ENCODE data around the gene PDK2.
A peak's percentile ranks its signal among the peaks of the same experiment; 100 is the strongest.

Gene PDK2

GRCh38 chr17:50139950-50140885 is 45.1 kb downstream of the PDK2 start:
- peak; percentile 80 for DNase-seq

GRCh38 chr17:50141026-50141744 is 46.0 kb downstream of the PDK2 start:
- no peak for DNase-seq

GRCh38 chr17:50141745-50142110 is 46.6 kb downstream of the PDK2 start:
- DNase-seq: no peak

GRCh38 chr17:50143461-50144176 is 48.5 kb downstream of the PDK2 start:
- DNase-seq: no peak

- no peak for DNase-seq
These were observed 49.2 kb downstream of the PDK2 start for GRCh38 chr17:50144355-50144754.

GRCh38 chr17:50144845-50145531 is 49.8 kb downstream of the PDK2 start:
- no peak for DNase-seq

- no peak for DNase-seq
These were observed 50.5 kb downstream of the PDK2 start for GRCh38 chr17:50145532-50146229.

- DNase-seq: no peak
These were observed 51.2 kb downstream of the PDK2 start for GRCh38 chr17:50146230-50146926.

- no peak for DNase-seq
These were observed 51.9 kb downstream of the PDK2 start for GRCh38 chr17:50146927-50147665.

- DNase-seq: no peak
These were observed 52.7 kb downstream of the PDK2 start for GRCh38 chr17:50147841-50148225.

- DNase-seq: peak; percentile 42
These were observed 53.3 kb downstream of the PDK2 start for GRCh38 chr17:50148226-50149090.

GRCh38 chr17:50149091-50149416 is 53.9 kb downstream of the PDK2 start:
- no peak for DNase-seq

GRCh38 chr17:50149417-50150353 is 54.5 kb downstream of the PDK2 start:
- peak; percentile 48 for DNase-seq

- no peak for DNase-seq
These were observed 55.3 kb downstream of the PDK2 start, which contains the start of gene PPP1R9B for GRCh38 chr17:50150354-50151040. PPP1R9B (minus strand) TSS chr17:50150677; CDS start chr17:50150513, 164 bp downstream.

GRCh38 chr17:50151041-50151936 is 56.1 kb downstream of the PDK2 start:
- DNase-seq: peak; percentile 84

GRCh38 chr17:50151937-50152547 is 56.9 kb downstream of the PDK2 start:
- DNase-seq: peak; percentile 54

All from activated gamma-delta T cell treated with Interleukin-2 at 50 U/mL for 16 hours (primary cell).